Neutrophil (primary cell): ENCODE results near the gene PM20D2.
A peak's percentile ranks its signal among the peaks of the same experiment; 100 is the strongest.
"Not testable (repeated sequence)": the region's sequence is repeated elsewhere in the genome, so short reads cannot be mapped to it uniquely, and the experiment has no call there.

Experiments
- H3K27ac ChIP-seq: fragments of 200-600 bp; sonication (generic); 2 replicates; pipeline ENCODE4 v1.5.1; 2016; ENCODE audit warnings: mild to moderate bottlenecking, moderate library complexity
- H3K27me3 ChIP-seq: fragments of 200-600 bp; sonication (generic); 2 replicates; pipeline ENCODE4 v1.6.0; 2016; ENCODE audit warnings: mild to moderate bottlenecking
- H3K36me3 ChIP-seq: fragments of 200-600 bp; sonication (generic); 2 replicates; pipeline ENCODE4 v1.5.1; 2017
- H3K4me1 ChIP-seq, 2 experiments: fragments of 200-600 bp in 1 of 2; sonication (generic) in 1 of 2; 1 replicate in 1 of 2; 2 replicates in 1 of 2; pipeline versions ENCODE4 v1.5.1 to v1.6.1; 2013 to 2016; ENCODE audit warnings: low read depth in 1 of 2, low read length in 1 of 2, mild to moderate bottlenecking in 1 of 2, moderate library complexity in 1 of 2; ENCODE audit not compliant: control insufficient read depth in 1 of 2, insufficient read depth in 1 of 2
- H3K4me3 ChIP-seq, 2 experiments: fragments of 200-600 bp in 1 of 2; sonication (generic) in 1 of 2; 1 replicate in 1 of 2; 2 replicates in 1 of 2; pipeline ENCODE4 v1.5.1; 2013 to 2016; ENCODE audit warnings: low read depth in 1 of 2, low read length in 1 of 2, mild to moderate bottlenecking in 1 of 2, moderate library complexity in 1 of 2
- H3K9me3 ChIP-seq: fragments of 200-600 bp; sonication (generic); 2 replicates; pipeline ENCODE4 v1.5.1; 2016
- CTCF ChIP-seq: fragments of 200-600 bp; sonication (generic); IDR thresholded peaks from 2 replicates; pipeline ENCODE4 v1.5.1; 2016; ENCODE audit warnings: antibody characterized with exemption

The PM20D2 gene

GRCh38 chr6:89122625-89123024, 23.2 kb upstream of the PM20D2 start:
- no peak for TF ChIP-seq CTCF

GRCh38 chr6:89128256-89128671, 17.6 kb upstream of the PM20D2 start:
- peak overlapping the region; percentile 82 for H3K27ac ChIP-seq
- H3K4me3 ChIP-seq, H3K27me3 ChIP-seq, H3K36me3 ChIP-seq, H3K9me3 ChIP-seq: not testable (repeated sequence)
- H3K4me1 ChIP-seq: peaks cover 4 to 20% of the 10 kb centered on the region in 2 experiments

More at GRCh38 chr6:89122625-89123024, 23.2 kb upstream of the PM20D2 start:
- Histone ChIP-seq H3K9me3 (no peaks in the 10 kb centered on the region), H3K27me3 (peaks cover 10% of the 10 kb centered on the region), H3K27ac (no peak overlapping the region), H3K4me3 (no peak overlapping the region), H3K36me3 (no peaks in the 10 kb centered on the region), H3K4me1 (peaks cover 0 to 3% of the 10 kb centered on the region in 2 experiments)

- peaks cover 4 to 20% of the 10 kb centered on the region in 2 experiments for H3K4me1 ChIP-seq
- no peak for TF ChIP-seq CTCF
- H3K27ac ChIP-seq: peak overlapping the region; percentile 66
- H3K4me3 ChIP-seq: no peak overlapping the region
- H3K27me3 ChIP-seq: no peaks in the 10 kb centered on the region
- H3K9me3 ChIP-seq: no peaks in the 10 kb centered on the region
- no peaks in the 10 kb centered on the region for H3K36me3 ChIP-seq
Observed at GRCh38 chr6:89131599-89131998, 14.3 kb upstream of the PM20D2 start.

GRCh38 chr6:89132057-89132456, 13.8 kb upstream of the PM20D2 start:
- Histone ChIP-seq H3K4me1 (peaks cover 4 to 20% of the 10 kb centered on the region in 2 experiments), H3K27me3 (no peaks in the 10 kb centered on the region), H3K27ac (peak overlapping the region; percentile 66)

GRCh38 chr6:89133981-89134380, 11.9 kb upstream of the PM20D2 start:
- no peaks in the 10 kb centered on the region for H3K9me3 ChIP-seq

More at GRCh38 chr6:89132057-89132456, 13.8 kb upstream of the PM20D2 start:
- no peak overlapping the region for H3K4me3 ChIP-seq
- TF ChIP-seq CTCF: no peak
- H3K9me3 ChIP-seq: no peaks in the 10 kb centered on the region
- no peaks in the 10 kb centered on the region for H3K36me3 ChIP-seq

GRCh38 chr6:89134723-89135122, 11.1 kb upstream of the PM20D2 start:
- no peaks in the 10 kb centered on the region for H3K27me3 ChIP-seq
- no peaks in the 10 kb centered on the region for H3K9me3 ChIP-seq
- peaks cover 0 to 5% of the 10 kb centered on the region in 2 experiments for H3K4me1 ChIP-seq
- no peak for TF ChIP-seq CTCF
- no peak overlapping the region for H3K4me3 ChIP-seq
- no peaks in the 10 kb centered on the region for H3K36me3 ChIP-seq
- no peak overlapping the region for H3K27ac ChIP-seq

More at GRCh38 chr6:89133981-89134380, 11.9 kb upstream of the PM20D2 start:
- no peak overlapping the region for H3K4me3 ChIP-seq
- no peaks in the 10 kb centered on the region for H3K27me3 ChIP-seq
- peaks cover 0 to 6% of the 10 kb centered on the region in 2 experiments for H3K4me1 ChIP-seq
- no peaks in the 10 kb centered on the region for H3K36me3 ChIP-seq
- TF ChIP-seq CTCF: no peak
- H3K27ac ChIP-seq: no peak overlapping the region
